Large intestine (tissue), 3 donors: ENCODE results near the gene IQCK. TPM values are rescaled to one million over a fixed set of nuclear protein-coding genes. Genes with fewer than 3 reads are reported as not detected.

Experiments used
- DNase-seq, 2 donors: peaks; one replicate each; pipeline versions ENCODE4 v3.0.0 to v3.0.0-alpha.2; 2013
- H3K27ac ChIP-seq: one replicate; pipeline ENCODE4 v1.5.1; 2013; ENCODE audit warnings: low read length
- H3K27me3 ChIP-seq: 2 replicates; pipeline ENCODE4 v1.6.1; 2013; ENCODE audit warnings: low read length; ENCODE audit not compliant: control insufficient read depth, insufficient read depth
- H3K36me3 ChIP-seq: 2 replicates; pipeline ENCODE4 v1.6.1; 2013; ENCODE audit warnings: low read length; ENCODE audit not compliant: control insufficient read depth, insufficient read depth
- H3K4me1 ChIP-seq: one replicate; pipeline ENCODE4 v1.6.1; 2013; ENCODE audit warnings: low read length; ENCODE audit not compliant: control insufficient read depth, insufficient read depth
- H3K4me3 ChIP-seq: one replicate; pipeline ENCODE4 v1.5.1; 2013; ENCODE audit warnings: low read length
- H3K9me3 ChIP-seq: one replicate; pipeline ENCODE4 v1.6.1; 2013; ENCODE audit warnings: mild to moderate bottlenecking, low read depth, low read length, moderate library complexity; ENCODE audit not compliant: control insufficient read depth
- WGBS: methylation state at CpG from one replicate; pipeline ENCODE4 v1.1.5; 2013; ENCODE audit warnings: low lambda C conversion rate; ENCODE audit not compliant: insufficient coverage; 5-methylcytosine and 5-hydroxymethylcytosine counted together
- polyA plus RNA-seq: library from polyadenylated mRNA; unstranded; fragments of 120-200 nt; gene quantifications from one replicate; pipeline ENCODE4 v1.2.1, GENCODE V29; 2013

IQCK gene
- polyA plus RNA-seq, 1 donor = 14.0 TPM

- DNase-seq = no peak
- no peaks in the 10 kb centered on the region for H3K4me1 ChIP-seq
- no peaks in the 10 kb centered on the region for H3K36me3 ChIP-seq
- H3K27ac ChIP-seq = no peak overlapping the region
- H3K9me3 ChIP-seq = no peaks in the 10 kb centered on the region
- H3K27me3 ChIP-seq = no peaks in the 10 kb centered on the region
- H3K4me3 ChIP-seq = no peak overlapping the region
- WGBS = no CpG with 5 or more reads among the region's 3 CpGs
Observed at GRCh38 chr16:19771040-19771439, 53.0 kb downstream of the IQCK start.

- WGBS = no CpG with 5 or more reads among the region's 4 CpGs
- no peaks in the 10 kb centered on the region for H3K27me3 ChIP-seq
- H3K36me3 ChIP-seq = no peaks in the 10 kb centered on the region
- H3K27ac ChIP-seq = no peak overlapping the region
- no peaks in the 10 kb centered on the region for H3K4me1 ChIP-seq
- no peaks in the 10 kb centered on the region for H3K9me3 ChIP-seq
- H3K4me3 ChIP-seq = no peak overlapping the region
- no peak for DNase-seq
Observed at GRCh38 chr16:19771796-19772195, 53.7 kb downstream of the IQCK start.

- WGBS = 100% methylated on average over 1 of the region's 2 CpGs
- no peak for DNase-seq
Observed at GRCh38 chr16:19774024-19774423, 56.0 kb downstream of the IQCK start.

GRCh38 chr16:19776147-19776546 is 58.1 kb downstream of the IQCK start:
- no peak for DNase-seq
- no peaks in the 10 kb centered on the region for H3K36me3 ChIP-seq
- no peak overlapping the region for H3K4me3 ChIP-seq
- no CpG with 5 or more reads among the region's 3 CpGs for WGBS
- H3K27ac ChIP-seq = no peak overlapping the region
- H3K4me1 ChIP-seq = no peaks in the 10 kb centered on the region
- no peaks in the 10 kb centered on the region for H3K27me3 ChIP-seq
- H3K9me3 ChIP-seq = no peaks in the 10 kb centered on the region

More at GRCh38 chr16:19774024-19774423, 56.0 kb downstream of the IQCK start:
- no peaks in the 10 kb centered on the region for H3K9me3 ChIP-seq
- no peaks in the 10 kb centered on the region for H3K27me3 ChIP-seq
- H3K36me3 ChIP-seq = no peaks in the 10 kb centered on the region
- no peaks in the 10 kb centered on the region for H3K4me1 ChIP-seq
- no peak overlapping the region for H3K4me3 ChIP-seq
- no peak overlapping the region for H3K27ac ChIP-seq

- Histone ChIP-seq H3K27ac (no peak overlapping the region), H3K9me3 (no peaks in the 10 kb centered on the region), H3K4me1 (no peaks in the 10 kb centered on the region), H3K36me3 (no peaks in the 10 kb centered on the region), H3K4me3 (no peak overlapping the region), H3K27me3 (no peaks in the 10 kb centered on the region)
- 86% methylated on average over 2 of the region's 12 CpGs for WGBS
- DNase-seq = no peak
Observed at GRCh38 chr16:19776565-19776964, 58.5 kb downstream of the IQCK start.

GRCh38 chr16:19780321-19780720 is 62.2 kb downstream of the IQCK start:
- 100% methylated on average over 1 of the region's 3 CpGs for WGBS
- no peak for DNase-seq
- Histone ChIP-seq H3K4me3 (no peak overlapping the region), H3K9me3 (no peaks in the 10 kb centered on the region), H3K4me1 (peaks cover 3% of the 10 kb centered on the region), H3K36me3 (no peaks in the 10 kb centered on the region), H3K27me3 (no peaks in the 10 kb centered on the region), H3K27ac (no peak overlapping the region)

GRCh38 chr16:19781226-19781625 is 63.2 kb downstream of the IQCK start:
- no CpG with 5 or more reads among the region's 6 CpGs for WGBS
- DNase-seq = no peak
- Histone ChIP-seq H3K27me3 (no peaks in the 10 kb centered on the region), H3K9me3 (no peaks in the 10 kb centered on the region), H3K36me3 (no peaks in the 10 kb centered on the region), H3K4me3 (no peak overlapping the region), H3K27ac (no peak overlapping the region), H3K4me1 (peaks cover 6% of the 10 kb centered on the region)

GRCh38 chr16:19783363-19784182 is 65.5 kb downstream of the IQCK start:
- Histone ChIP-seq H3K27ac (no peak overlapping the region), H3K4me1 (peaks cover 6% of the 10 kb centered on the region), H3K9me3 (no peaks in the 10 kb centered on the region), H3K36me3 (no peaks in the 10 kb centered on the region), H3K4me3 (no peak overlapping the region), H3K27me3 (no peaks in the 10 kb centered on the region)
- 100% methylated on average over 2 of the region's 17 CpGs for WGBS
- no peak for DNase-seq

GRCh38 chr16:19784183-19784736 is 66.2 kb downstream of the IQCK start:
- peaks cover 6% of the 10 kb centered on the region for H3K4me1 ChIP-seq
- no CpG with 5 or more reads among the region's 3 CpGs for WGBS
- no peaks in the 10 kb centered on the region for H3K27me3 ChIP-seq
- H3K36me3 ChIP-seq = no peaks in the 10 kb centered on the region
- no peak overlapping the region for H3K27ac ChIP-seq
- DNase-seq = no peak
- no peak overlapping the region for H3K4me3 ChIP-seq
- no peaks in the 10 kb centered on the region for H3K9me3 ChIP-seq

- DNase-seq = no peak
- Histone ChIP-seq H3K27ac (no peak overlapping the region), H3K4me3 (no peak overlapping the region), H3K9me3 (no peaks in the 10 kb centered on the region), H3K4me1 (peaks cover 6% of the 10 kb centered on the region), H3K27me3 (no peaks in the 10 kb centered on the region), H3K36me3 (no peaks in the 10 kb centered on the region)
- no CpG with 5 or more reads among the region's 1 CpG for WGBS
Observed at GRCh38 chr16:19785081-19785480, 67.0 kb downstream of the IQCK start.
